Stimulated activated CD4-positive, alpha-beta T cell treated with anti-CD3 and anti-CD28 coated beads, Interleukin-12 subunit alpha, Interleukin-12 subunit beta, amount 100 ng/mL, for 24 hours (primary cell): ENCODE results near the gene TMEM207.
A peak's percentile ranks its signal among the peaks of the same experiment; 100 is the strongest.

ENCODE experiments used
- DNase-seq, 2 experiments: peaks; one replicate each; pipeline ENCODE4 v3.0.0-alpha.2; 2020; ENCODE audit warnings: low read depth in 2 of 2

Gene TMEM207

DNA sequence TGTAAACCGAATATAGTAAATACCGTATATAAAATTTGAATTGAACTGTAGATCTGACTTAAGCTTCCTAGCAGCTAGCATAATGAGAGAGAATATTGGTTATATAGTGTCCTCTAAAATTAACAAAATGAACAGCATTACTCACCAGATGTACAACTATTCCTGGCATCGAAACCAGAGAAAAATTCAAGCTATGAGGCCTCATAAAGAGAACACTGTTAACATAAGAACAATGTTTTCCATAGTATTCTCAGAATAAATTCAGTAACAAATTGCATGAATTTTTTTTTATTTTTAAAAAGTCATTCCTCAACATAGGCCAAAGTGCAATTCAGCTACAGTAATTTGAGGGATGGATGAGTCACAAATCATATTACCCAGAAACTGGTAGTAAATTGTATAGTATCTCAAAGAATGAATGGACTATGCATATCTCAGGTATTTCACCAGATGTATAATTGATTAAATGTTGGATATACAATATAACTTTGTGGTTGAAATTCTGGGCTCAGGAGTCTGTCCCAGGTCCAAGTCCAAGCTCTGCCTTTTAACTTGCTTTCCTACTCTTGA, 5.0 kb downstream of the TMEM207 start:
- DNase-seq: no peak

DNA sequence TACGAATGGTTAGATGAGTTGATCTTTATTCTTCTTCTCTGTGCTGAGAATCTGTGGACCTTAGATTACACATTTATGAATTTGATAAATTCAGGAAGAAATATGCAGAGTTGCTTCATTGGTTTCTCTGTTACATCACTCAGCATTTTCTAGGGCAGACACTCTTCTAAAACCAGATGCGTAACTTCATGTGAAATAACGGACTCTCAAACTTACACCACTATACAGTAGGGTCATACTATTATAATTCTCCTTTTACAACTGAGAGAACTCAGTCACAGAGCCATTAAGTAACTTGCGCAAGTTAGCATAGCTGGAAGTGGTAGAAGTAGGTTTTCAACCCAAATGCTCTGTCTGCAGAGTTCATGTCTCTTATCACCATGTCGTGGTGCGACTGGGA, 5.7 kb downstream of the TMEM207 start:
- no peak for DNase-seq

DNA sequence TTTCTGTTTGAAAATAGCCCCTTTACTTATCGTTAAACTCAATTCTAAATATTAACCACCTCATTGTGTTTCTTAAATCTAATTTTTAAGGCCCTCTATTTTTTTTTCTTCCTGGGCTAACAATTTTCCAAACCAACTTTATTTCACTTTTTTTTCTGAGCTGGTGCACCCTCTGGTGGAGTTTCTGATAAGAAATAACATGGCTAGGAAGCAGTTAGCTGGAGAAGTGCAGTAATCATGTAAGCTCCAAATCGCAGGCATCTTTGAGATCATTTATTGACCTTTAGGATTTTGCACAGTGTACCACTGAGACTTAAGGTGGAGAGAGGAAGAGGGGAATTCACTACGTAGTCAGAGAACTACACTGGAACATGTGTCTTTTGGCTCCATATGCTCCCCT, 6.4 kb downstream of the TMEM207 start:
- no peak for DNase-seq

DNA sequence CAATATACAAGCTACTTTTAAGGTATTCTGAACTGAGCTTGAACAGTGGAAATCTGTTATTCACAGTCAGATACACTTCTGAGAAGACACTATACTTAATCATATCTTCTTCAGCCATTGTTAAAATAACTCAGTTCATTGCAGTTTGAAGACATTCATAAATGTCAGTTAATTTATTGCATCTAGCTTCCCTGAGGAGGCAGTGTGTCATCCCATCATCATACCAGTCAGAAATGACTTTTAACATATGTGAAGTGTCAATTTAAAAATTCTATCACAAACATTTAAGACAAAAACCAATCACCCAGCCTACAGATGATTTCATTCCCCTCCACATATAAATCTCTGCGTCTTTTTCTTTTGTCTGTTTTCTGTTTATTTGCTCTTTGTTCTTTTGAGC, 7.5 kb downstream of the TMEM207 start:
- DNase-seq: no peak

DNA sequence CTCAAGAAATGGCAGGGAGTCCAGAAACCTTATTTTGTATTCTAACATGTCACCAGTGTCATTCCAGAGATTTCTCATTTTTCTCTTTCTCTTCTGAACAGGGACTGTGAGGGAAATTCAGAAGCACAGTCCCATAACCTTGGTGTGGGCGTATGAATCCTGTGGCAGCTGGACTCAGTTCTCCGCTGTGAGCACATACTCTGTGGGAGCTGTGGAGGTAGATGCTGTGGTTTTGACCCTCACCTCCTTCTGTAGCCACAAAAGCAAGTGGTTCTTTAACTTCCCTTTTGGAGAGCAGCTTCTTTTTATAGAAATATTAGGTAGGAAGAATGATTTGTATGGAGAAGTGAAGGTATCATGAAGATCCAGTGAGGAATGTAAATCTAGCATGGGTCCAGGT, 13.4 kb downstream of the TMEM207 start:
- DNase-seq: no peak

DNA sequence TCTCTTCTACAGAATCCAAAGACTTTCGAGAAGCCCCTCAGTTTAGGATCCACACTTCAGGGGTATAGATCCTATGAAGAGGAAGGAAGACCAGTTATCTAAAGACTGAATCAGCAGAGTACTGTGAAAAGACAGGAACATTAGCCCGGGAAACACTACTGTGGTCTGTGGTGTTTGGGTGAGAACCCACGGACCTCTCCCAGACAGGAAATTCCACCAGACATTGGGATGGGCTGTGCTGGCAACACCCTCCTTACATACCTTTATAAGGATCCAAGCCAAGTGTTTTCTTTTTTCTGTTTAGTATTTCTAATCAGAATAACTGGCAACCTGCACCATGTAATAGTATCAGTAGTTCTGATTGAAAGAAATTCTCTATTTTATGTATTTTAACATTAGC, 14.1 kb downstream of the TMEM207 start:
- DNase-seq: no peak

DNA sequence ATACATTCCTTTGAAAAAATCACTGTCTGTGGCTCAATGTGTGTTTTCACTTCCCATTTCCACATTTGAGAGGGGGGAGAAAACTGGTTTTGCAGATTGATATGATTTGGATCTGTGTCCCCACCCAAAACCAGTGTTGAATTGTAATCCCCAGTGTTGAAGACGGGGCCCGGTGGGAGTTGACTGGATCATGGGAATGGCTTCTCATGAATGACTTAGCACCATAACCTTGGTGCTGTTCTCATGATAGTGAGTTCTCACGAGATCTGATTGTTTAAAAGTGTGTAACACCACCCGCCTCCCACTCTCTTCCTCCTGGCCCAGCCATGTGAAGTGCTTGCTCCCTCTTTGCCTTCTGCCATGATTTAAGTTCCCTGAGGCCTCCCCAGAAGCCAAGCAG, 16.1 kb downstream of the TMEM207 start:
- DNase-seq: no peak

DNA sequence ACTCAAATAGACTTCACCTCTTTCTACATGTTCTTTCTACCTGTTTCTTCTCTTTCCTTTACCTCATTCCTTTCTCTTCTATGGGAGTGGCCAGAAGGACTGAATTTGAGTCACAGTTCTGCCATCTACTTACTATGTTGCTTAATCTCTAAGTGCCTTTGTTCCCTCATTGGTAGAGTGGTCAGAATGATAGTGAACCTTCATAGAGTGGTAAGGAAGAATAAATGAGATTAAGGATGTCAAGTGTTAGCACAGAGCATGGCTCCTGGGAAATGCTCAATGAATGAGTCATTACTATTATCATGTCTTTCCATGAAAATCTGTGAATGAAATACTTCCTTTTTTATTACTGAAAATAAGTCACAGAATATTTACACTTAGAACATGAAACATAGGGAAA, 17.5 kb downstream of the TMEM207 start:
- DNase-seq: no peak

DNA sequence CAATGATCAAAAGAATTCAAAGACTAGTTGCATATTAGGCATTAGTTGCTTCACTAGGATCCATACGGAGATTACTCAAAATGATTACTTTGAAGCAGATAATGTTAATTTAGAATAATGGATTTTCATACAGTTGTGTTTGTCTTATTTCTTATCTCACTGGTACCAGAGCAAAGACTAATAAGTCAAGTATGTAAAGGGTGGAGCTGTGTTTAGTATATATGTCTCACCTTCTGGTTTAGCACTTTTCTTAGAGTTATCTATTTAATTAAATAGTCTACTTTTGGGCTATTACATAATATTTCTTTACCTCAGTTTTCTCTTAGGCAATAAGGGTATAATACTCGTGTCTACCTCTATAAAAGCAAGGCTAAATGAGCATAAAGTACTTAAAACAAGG, 18.8 kb downstream of the TMEM207 start:
- no peak for DNase-seq

DNA sequence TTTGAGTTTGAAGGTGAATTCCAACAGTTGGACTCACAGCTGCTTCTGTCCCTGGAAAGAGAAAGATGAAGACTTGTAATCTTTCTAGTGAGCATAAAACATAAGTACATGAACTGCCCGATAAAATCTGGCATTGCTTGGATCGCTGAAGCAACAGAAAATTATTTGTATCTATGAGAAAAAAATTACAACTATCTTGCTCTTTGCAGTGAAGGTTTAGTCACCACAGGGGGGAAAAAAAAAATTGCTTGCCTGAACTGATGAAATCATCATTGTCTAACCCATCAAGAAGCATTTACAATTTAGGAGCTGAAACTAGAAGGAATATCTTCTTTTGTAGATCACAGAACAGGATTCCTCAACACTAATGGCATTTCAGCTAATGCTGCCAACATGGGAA, 20.0 kb downstream of the TMEM207 start:
- no peak for DNase-seq

DNA sequence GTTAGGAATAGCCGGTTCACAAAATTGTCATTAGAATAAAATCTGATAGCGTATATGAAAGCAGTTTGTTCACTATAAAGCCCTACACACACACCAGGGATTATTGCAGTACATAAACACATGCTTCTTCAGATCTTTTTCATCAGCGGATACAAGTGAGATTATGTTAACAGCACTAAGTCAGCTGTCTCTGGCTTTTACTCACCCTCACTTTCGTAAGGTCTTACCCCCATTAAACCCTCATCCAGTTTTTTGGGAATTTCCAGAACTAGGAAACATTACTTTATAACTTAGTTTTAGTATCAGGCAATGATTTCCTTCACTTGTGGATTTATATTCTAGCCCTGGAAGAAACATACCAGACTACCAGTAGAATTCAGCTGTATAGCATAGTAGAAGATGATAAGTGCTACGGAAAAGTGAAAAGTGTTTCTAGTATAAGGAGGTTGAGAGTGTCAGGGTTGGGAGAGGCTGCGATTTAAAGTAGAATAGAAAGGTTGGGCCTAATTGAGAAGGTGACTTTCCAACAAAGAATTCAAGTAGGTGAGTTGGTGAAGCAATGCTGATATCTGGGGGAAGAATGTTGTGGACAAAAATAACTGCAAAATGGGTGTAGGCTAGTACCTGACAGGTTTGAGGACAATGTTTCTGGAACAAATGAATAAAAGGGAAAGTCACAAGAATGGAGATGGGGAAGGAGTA, 22.7 kb downstream of the TMEM207 start:
- DNase-seq: no peak

DNA sequence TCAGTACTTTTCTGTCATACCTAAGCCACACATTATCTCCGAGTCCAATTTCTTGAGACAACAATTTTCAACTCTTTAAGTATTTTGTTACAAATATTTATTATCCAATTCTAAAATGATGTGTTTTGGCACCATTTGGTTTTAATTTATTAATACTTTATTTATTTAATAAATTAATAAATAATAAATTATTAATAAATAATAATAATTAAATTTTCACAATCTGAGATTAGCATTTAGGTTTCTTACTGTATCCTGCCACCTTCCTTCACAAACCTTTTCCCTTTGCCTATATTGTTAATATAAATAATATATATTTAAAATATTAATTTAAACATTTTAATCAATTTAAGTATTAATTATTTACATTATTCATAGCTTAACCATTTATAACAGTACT, 23.9 kb downstream of the TMEM207 start:
- DNase-seq: no peak

DNA sequence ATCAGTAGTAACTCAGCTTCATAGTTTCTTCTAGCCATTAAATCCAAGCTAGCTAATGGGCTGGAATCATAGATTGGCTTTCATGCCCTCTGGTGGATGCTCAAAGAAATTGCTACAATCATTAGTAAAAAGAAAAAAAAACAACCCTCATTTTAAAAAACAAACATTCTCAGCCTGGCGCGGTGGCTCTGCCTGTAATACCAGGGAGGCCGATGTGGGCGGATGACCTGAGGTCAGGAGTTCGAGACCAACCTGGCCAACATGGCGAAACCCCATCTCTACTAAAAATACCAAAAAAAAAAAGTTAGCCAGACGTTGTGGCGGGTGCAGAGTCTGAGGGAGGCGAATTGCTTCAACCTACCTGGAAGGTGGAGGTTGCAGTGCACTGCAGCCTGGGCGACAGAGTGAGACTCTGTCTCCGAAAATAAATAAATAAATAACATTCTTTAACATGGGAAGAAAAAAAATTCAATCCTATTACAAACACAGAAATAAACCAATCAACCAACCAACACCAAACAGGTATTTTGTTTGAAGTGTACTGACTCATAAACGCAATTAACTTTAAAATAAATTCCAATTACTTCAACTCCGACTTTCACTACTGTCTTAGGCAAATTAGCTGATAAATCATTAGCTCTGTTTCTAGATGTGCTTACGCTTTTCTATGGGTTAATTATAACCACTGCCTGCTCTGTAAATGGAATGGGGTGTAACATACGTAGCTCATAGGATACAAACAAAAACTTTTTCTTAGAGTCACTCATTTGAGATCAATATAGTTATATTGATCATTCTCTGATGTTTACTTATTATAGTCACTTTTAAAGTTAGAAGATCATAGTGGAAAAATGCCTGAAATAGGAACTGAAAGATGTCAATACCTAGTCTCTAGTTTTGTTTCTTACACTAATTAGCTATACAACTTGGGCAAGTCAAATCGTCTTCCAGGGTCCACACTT, 24.9 kb downstream of the TMEM207 start:
- DNase-seq: peak in 1 of 2 experiments; percentile 17

DNA sequence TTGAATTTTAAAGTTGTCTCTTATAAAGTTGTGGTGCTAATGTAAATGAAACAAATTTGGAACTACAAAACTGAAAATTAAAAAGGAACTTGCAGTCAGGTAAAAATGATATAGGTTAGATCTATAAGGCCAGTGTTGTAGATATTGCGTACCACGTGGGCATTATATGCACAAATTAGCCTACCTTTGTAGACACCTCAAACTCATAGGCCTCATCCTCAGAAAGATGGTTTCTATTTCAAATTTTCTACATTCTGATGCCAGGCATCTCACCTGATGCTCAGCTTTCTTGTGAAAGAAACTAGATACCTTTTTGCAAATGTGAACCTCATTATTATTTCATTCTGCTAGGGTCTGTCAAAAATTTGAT, 25.6 kb downstream of the TMEM207 start:
- DNase-seq: no peak

DNA sequence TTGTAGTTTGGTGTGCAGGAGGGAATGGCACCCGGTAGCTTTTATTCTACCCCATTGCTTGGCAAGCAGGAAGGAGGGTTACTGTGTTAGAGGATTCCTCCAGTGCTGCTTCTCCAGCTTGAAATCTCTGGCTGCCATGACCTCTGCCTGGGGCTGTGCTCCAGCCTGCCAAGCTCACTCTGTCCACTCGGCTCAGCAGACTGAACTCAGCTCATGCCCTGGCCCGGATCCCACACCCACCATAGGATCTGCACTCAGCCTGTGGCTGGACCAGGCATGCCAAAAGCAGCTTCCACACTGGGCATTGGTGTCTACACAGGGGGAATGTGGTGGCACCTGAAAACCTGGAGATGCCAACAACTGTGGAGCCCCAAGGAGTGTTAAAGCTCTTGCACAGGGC, 35.4 kb downstream of the TMEM207 start:
- no peak for DNase-seq

DNA sequence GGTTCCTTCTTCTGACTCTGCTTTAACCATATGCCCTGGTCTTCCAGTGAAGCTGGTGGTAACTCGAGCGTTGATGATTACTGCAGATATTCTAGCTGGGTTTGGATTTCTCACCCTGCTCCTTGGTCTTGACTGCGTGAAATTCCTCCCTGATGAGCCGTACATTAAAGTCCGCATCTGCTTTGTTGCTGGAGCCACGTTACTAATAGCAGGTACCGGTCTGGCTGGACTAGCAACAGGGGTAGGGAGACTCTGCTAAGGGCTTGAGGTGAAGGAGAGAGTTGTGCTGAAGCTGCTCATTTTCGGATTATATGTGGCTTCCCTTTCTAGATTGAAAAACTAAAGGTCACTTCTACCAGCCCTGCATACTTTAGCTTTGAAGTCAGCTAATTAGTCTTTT, 45.0 kb downstream of the TMEM207 start:
- DNase-seq: no peak

DNA sequence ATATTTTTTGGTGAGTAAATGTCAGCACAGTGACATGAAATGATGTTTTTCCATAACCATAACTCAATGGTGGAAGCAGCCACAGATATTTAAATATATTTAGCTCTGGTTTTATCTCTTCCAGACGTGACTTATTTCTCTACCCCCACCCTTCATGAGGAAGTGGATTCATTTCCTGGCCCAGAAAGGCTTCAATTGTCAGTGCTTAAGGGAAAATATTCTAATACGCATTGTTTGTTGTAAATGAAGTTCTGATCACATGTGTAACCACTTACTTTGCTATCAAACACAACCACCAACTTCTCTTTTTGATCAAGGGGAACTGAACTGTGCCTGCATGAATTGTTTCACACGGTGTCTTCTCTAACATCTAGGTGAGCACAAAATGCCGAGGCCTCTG, 47.7 kb downstream of the TMEM207 start:
- DNase-seq: no peak

DNA sequence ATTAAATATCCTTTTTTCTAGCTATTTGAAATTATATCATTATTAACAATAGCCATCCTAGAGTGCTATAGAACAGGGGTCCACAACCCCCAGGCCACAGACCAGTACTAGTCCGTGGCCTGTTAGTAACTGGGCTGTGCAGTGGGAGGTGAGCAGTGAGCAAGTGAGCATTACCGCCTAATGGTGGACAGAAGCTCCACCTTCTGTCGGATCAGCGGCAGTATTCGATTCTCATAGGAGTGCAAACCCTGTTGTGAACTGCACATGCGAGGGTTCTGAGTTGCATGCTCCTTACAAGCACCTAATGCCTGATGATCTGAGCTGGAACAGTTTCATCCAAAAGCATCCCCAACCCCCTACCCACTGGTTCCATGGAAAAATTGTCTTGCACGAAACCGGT, 50.0 kb downstream of the TMEM207 start:
- no peak for DNase-seq

DNA sequence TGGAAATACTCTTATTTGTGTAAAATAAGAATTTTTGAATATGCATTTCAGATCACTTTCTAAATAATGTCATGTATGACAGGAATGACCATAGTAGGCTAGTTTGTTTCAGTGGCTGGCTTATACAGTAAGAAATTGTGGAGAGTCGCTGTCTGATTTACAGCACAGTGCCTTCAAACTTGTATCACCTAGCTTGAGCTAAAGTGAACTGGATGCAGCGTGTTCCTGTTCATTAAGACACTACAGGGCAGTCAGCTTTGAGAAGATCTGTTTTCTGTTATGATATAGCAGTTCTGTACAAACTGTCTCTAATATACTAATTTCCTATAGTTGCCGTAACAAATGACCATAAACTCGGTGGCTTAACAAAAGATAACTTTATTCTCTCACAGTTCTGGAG, 51.8 kb downstream of the TMEM207 start:
- DNase-seq: no peak

DNA sequence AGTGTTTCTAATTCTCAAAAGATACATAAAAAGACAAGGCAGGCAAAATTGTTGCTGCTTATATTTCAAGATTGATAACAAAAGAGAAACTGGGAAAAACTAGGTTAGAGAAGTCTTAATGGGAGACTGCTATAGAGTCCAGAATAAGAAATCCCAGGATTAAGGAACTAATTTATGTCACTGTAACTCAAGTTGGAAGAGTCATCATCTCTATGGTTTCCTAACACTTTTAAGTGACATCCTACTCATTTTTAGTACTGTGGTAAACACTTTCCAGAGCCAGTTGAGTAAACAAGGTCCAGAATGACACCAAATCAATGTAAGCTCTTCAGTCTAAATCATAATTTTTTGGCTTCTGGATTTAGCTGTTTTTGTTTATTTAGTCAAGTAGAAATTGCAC, 53.7 kb downstream of the TMEM207 start:
- DNase-seq: no peak

DNA sequence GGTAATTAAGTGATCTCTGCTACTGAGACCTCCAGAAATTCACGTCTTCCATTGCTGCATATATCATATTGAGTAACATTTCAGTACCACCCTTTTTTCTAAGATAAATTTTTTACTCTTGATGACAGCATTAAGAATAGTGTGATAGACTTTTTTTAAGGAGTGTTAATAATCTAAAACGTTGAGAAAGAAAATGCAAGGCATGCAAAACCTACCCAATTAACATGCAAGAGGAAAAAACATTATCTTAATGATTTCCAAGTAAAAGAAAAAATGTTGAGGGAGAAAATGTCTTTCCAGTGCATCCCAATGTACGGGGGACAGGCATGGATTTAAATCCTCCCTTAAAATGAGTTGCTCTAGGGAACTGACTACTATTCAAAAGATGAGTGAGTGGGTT, 61.0 kb downstream of the TMEM207 start:
- no peak for DNase-seq

DNA sequence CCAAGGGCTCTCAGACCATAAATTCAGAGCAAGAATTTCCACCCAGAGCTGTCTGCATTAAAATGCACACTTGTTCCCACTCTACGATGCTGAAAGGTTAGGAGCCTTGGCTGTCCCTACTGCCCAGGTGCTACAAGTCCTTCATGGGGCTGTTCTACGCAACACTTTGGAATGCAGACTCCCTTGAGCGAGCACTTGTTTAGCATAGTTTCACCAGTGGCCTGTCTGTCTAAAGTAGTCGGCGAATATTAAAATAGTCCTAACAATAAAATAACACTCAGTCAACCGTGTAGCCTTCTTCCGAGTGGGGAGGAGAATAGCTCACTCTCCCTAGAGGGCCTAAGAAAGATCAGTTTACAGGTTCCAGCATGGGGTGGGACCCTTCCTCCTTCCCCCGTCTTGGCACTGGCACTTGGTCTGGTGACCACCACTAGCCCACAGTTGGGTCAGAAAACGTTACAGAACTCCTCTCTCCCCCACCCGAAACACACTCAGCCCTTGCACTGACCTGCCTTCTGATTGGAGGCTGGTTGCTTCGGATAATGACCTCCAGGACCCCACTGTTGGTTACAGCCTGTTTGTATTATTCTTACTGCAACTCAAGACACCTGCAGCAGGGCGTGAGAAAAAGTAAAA, 62.0 kb downstream of the TMEM207 start, which contains the start of gene CLDN16:
CLDN16 (plus strand) TSS at position 586 of the 636 bp plus-strand sequence. CDS start 167 bp downstream, outside the sequence.
- DNase-seq: no peak
